ENCODE data around the gene CFAP46.

The CFAP46 gene

DNA sequence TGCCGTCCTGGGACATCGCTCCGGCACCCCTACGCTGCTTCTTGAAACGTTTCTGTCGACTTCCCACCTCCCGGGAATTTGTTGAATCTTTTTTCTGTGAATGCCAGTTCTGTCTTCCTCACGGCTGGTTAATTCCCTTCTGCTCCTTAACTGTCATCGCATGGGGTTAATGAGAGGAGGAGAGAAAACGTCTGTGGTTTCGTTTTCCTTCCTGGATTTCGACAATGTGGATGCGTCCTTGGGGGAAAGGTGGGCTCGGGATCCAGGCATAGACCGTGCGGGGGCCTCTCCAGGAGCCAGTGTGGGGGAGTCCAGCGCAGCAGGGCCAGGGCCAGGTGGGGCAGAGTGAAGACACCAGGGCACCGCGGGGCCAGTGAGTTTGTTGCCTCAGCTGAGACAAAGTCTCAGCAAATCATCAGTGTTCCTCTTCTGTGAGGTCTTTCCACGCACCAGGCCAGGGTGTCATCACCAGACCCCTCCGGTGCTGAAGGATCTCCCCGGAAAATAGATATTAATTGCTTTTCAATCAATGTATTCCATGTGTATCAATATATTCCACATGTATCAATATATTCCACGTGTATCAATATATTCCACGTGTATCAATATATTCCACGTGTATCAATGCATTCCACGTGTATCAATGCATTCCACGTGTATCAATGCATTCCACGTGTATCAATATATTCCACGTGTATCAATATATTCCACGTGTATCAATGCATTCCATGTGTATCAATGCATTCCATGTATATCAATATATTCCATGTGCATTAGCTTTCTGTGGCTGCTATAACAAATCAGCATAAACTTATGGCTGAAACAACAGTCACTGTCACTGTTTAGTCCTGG, 33.7 kb upstream of the CFAP46 start:
- H3K9me3 ChIP-seq (ENCODE audit: control insufficient read depth, insufficient read depth, low read length), result no peaks in the 10 kb centered on the region
- no peaks in the 10 kb centered on the region for H3K36me3 ChIP-seq (ENCODE audit: control insufficient read depth, insufficient read depth, low read length)
- H3K4me3 ChIP-seq (ENCODE audit: low read depth, low read length), result no peak overlapping the region
- H3K27me3 ChIP-seq (ENCODE audit: control insufficient read depth, insufficient read depth, low read length), result no peaks in the 10 kb centered on the region
- H3K9ac ChIP-seq (ENCODE audit: low read depth, low read length), result no peak overlapping the region
- peaks cover 3% of the 10 kb centered on the region for H3K4me1 ChIP-seq (ENCODE audit: control insufficient read depth, insufficient read depth, low read length)

DNA sequence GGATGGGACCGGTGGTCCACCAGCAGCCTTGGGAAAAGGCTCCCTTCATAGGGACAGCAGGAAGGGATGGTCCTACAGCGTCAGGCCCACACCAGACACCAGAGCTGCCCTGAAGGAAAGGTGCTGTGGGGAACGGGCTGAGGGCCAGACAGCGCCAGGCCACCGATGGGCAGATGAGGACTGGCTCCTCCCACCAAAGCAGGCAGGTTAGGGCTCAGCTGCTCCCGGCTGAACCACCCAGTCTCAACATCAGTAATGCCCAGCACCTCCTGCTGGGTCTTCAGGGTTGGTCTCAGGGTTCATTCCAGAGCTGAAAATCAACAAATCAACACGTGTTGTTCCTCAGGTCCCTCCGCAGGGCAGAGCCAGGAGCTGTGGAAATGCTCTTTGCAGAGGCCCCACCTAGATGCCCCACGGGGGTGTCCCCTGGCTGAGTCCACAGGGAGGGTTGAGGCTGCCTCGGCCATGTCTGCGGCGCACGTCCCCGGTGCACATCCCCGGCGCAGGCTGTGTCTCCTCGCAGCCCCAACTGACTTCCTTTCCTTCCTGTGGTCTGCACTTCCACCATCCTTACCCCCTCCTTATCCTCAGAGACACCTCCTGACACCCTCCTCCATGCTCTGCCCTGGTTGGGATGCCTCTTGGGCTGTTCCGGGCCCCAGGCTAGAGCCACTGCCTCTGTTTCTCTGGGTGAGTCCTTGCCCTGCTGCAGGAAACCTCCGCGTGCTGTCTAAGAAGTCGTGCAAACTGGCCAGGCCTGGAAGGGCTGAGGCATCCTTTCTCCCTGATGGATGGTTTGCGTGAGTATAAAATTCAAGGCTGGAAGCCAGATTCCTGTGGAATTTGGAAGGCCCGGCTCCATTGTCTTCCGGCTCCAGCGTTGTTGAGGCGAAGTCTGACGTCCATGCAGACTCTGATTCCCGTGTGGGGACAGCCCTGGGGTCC, 32.8 kb upstream of the CFAP46 start:
- H3K4me1 ChIP-seq (ENCODE audit: control insufficient read depth, insufficient read depth, low read length), result peaks cover 3% of the 10 kb centered on the region
- H3K27me3 ChIP-seq (ENCODE audit: control insufficient read depth, insufficient read depth, low read length), result no peaks in the 10 kb centered on the region
- no peak overlapping the region for H3K9ac ChIP-seq (ENCODE audit: low read depth, low read length)
- H3K9me3 ChIP-seq (ENCODE audit: control insufficient read depth, insufficient read depth, low read length), result no peaks in the 10 kb centered on the region
- no peak overlapping the region for H3K4me3 ChIP-seq (ENCODE audit: low read depth, low read length)
- H3K36me3 ChIP-seq (ENCODE audit: control insufficient read depth, insufficient read depth, low read length), result no peaks in the 10 kb centered on the region

DNA sequence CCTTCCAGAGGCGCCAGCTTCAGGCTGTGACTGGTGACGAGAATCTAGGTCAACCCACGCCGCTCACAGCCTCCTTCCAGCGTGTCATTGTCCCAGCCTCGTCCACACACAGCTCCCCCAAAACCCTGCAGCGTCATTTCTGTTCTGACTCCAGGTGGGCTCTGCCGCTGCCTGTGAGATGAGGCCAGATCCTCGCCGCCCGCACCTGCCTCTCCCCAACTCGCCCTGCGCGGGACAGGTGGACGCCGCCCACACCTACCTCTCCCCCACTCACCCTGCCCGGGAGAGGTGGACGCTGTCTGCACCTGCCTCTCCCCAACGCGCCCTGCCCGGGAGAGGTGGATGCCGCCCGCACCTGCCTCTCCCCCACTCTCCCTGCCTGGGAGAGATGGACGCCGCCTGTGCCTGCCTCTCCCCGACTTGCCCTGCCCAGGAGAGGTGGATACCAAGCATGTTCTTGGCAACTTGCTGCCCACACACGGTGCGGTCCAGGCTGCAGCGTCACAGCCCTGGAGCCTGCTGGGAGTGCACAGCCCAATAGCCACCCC, 32.0 kb upstream of the CFAP46 start:
- Histone ChIP-seq H3K4me1 (ENCODE audit: control insufficient read depth, insufficient read depth, low read length) (peaks cover 3% of the 10 kb centered on the region), H3K9me3 (ENCODE audit: control insufficient read depth, insufficient read depth, low read length) (no peaks in the 10 kb centered on the region), H3K36me3 (ENCODE audit: control insufficient read depth, insufficient read depth, low read length) (no peaks in the 10 kb centered on the region), H3K27me3 (ENCODE audit: control insufficient read depth, insufficient read depth, low read length) (no peaks in the 10 kb centered on the region), H3K9ac (ENCODE audit: low read depth, low read length) (no peak overlapping the region), H3K4me3 (ENCODE audit: low read depth, low read length) (no peak overlapping the region)

DNA sequence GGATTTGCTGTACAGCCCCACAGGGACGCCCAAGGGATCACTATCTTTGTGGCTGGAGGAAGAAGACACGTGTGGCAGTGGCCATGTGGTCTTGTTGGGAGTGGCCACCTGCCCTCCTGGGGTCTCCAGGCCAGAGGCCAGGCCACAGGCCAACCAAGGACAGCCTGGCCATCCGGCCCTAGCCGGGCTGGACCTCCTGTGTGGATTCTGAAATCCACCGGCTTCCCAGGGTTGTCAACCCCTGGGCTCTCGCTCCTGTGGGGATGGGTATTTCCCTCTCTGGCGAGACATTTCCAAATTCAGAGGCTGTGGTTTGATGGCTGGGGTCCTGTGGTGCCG, 31.5 kb upstream of the CFAP46 start:
- Histone ChIP-seq H3K9ac (ENCODE audit: low read depth, low read length) (no peak overlapping the region), H3K4me1 (ENCODE audit: control insufficient read depth, insufficient read depth, low read length) (peaks cover 3% of the 10 kb centered on the region), H3K36me3 (ENCODE audit: control insufficient read depth, insufficient read depth, low read length) (no peaks in the 10 kb centered on the region), H3K27me3 (ENCODE audit: control insufficient read depth, insufficient read depth, low read length) (no peaks in the 10 kb centered on the region), H3K9me3 (ENCODE audit: control insufficient read depth, insufficient read depth, low read length) (no peaks in the 10 kb centered on the region), H3K4me3 (ENCODE audit: low read depth, low read length) (no peak overlapping the region)

DNA sequence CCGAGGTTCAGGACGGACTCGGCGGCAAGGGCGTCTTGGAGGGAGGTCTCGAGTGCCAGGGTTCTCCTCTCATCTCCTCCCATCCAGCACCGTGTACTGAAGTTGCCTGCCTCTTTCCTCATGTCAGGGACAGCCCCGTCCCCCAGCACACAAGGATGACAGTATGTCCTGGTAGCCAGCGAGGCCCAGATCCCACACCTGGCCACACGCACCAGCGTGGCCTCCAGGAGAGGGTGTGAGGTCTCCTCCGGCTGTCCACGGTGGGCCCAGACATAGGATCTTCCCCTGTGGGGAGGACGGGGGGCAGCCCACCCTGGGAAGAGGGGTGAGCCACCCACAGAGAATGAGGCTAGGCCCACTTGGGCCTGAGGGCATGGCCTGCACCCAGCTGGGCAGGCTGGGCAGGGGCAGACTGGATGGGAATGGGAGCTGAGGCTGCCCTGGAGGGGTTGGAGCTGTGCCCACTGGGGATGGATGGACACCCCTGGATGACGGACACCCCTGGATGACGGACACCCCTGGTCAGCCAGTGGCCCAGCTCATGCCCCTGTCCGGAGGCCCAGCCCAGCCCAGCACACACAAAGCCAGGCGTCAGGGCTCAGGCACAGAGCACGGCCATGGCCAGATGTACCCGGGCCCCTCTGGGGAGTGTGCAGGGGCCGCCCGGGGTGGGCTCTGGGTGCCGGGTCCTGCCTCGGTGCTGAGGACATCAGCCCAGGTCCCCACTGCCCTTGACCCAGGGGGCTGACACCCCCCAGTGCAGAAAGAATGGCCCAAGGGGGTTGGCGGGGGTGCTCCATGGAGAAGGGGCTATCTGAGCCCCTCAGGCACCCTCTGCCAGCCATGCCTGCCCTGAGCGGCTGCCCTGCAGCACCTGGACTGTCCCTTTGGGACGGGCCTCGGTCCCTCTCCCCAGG, 30.9 kb upstream of the CFAP46 start:
- Histone ChIP-seq H3K4me1 (ENCODE audit: control insufficient read depth, insufficient read depth, low read length) (peaks cover 3% of the 10 kb centered on the region), H3K27me3 (ENCODE audit: control insufficient read depth, insufficient read depth, low read length) (no peaks in the 10 kb centered on the region)

DNA sequence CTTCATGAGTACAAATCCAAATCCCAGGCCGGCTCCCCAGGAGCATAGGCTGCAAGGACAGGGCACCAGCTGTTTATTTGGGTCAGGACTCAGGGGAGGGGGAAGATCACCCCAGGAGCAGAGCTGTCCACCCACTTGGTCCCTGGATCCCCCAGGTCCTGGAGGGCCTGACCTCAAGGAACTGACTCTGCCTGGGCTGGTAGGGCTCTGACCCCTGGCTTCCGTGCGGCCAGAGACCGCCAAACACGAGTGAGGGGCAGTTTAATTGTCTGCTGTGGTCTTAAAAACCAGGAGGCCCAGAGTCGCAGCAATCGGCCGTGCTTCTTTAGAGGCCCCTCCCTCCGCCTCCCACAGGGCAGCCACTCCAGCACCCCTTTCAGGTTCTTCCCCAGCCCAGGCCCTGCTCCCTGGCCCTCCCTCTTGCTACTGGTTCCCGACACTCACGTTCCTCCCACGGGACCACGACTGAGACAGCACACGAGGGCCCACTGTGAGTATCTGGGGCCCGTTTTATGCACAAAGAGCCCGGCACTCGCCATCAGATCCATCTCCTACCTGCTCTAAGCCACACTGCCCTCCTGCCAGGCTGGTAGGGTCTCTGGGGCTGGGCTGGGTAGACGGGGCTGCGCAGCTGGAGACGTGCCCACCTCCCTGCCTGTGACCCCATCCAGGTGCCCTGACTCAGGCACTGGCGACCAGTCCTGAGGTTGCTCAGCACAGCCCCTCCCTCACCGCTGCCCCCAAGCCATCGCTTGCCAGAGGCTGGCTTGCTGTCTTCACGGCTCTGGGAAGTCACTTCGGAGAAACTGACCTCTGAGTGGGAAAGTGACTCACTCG, 30.0 kb upstream of the CFAP46 start:
- H3K4me3 ChIP-seq (ENCODE audit: low read depth, low read length), result no peak overlapping the region
- no peaks in the 10 kb centered on the region for H3K9me3 ChIP-seq (ENCODE audit: control insufficient read depth, insufficient read depth, low read length)
- H3K9ac ChIP-seq (ENCODE audit: low read depth, low read length), result no peak overlapping the region
- H3K27me3 ChIP-seq (ENCODE audit: control insufficient read depth, insufficient read depth, low read length), result no peaks in the 10 kb centered on the region
- H3K36me3 ChIP-seq (ENCODE audit: control insufficient read depth, insufficient read depth, low read length), result no peaks in the 10 kb centered on the region
- peaks cover 3% of the 10 kb centered on the region for H3K4me1 ChIP-seq (ENCODE audit: control insufficient read depth, insufficient read depth, low read length)

More for the DNA sequence above, 30.9 kb upstream of the CFAP46 start:
- Histone ChIP-seq H3K9ac (ENCODE audit: low read depth, low read length) (no peak overlapping the region), H3K9me3 (ENCODE audit: control insufficient read depth, insufficient read depth, low read length) (no peaks in the 10 kb centered on the region), H3K36me3 (ENCODE audit: control insufficient read depth, insufficient read depth, low read length) (no peaks in the 10 kb centered on the region), H3K4me3 (ENCODE audit: low read depth, low read length) (no peak overlapping the region)

DNA sequence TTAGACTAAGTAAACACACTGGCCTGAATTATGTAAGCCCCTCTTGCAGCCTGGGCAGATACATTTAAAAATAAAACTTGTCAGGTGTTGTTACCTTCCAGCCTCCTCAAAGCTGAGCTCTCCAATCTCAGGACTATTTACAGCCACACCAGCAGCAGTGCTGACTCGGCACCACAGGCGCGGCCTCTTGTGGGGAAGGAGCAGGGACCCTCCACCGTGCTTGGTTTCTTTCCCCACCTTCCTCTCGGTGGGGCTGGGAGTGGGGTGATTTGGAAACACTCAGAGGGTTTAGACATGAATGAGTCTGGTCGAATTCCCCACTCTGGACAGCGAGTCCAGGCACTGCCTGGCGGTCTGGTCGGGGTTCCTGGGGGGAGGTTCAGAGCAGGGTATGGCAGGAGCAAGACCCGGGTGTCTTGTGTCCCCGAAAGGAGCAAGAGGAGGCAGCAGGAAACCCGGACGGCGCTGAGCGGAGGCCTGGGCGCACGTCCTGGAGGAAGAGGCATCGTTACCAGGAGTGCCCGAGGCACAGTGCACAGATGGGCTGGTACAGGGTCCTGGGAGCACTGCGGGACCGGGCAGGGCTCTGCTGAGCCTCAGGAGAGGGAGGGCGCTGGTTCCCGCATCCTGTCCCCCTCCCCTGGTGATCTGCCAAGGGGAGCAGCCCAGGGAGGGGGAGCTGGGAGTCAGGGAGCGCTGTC, 29.2 kb upstream of the CFAP46 start:
- peak overlapping the region; percentile 12 for H3K9ac ChIP-seq (ENCODE audit: low read depth, low read length)
- peaks cover 3% of the 10 kb centered on the region for H3K4me1 ChIP-seq (ENCODE audit: control insufficient read depth, insufficient read depth, low read length)
- no peaks in the 10 kb centered on the region for H3K36me3 ChIP-seq (ENCODE audit: control insufficient read depth, insufficient read depth, low read length)
- H3K9me3 ChIP-seq (ENCODE audit: control insufficient read depth, insufficient read depth, low read length), result no peaks in the 10 kb centered on the region
- no peak overlapping the region for H3K4me3 ChIP-seq (ENCODE audit: low read depth, low read length)
- H3K27me3 ChIP-seq (ENCODE audit: control insufficient read depth, insufficient read depth, low read length), result no peaks in the 10 kb centered on the region

DNA sequence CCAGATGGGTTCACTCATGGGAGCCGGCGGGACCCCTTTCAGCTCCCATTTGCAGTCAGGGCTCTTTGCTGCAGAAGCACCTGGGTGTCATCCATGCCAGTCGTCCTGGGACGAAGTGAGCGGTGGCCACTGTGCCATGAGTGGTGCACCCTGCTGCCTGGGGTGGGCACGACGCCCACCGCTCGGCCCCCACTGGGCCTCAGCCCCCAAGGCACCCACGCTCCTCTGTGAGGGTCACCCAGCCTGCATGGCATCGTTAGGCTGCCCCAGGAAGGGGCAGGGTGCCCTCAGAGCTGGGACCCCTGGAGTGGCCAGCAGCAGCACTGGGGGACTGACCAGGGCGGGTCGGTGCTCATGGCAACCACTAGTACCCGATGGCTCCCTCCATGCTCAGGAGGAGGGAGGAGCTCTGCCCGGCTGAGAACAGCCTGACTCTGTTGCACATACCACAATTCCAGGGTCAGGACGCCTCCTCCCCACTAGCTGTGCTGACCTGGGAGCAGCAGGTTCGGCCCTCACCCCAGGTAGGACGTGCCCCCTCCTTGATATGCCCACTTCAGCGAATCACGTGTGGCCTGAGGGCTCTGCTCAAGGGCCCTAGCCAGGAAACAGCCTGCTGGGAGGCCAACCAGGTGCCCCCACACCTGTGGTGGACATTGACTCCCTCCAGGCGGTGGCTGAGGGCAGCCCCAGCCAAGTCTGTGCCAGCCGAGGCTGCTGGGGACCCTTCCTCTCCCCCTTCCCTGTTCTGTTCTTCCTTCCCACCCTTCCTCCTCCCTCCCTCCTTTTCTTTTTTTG, 28.5 kb upstream of the CFAP46 start:
- Histone ChIP-seq H3K36me3 (ENCODE audit: control insufficient read depth, insufficient read depth, low read length) (no peaks in the 10 kb centered on the region), H3K4me3 (ENCODE audit: low read depth, low read length) (no peak overlapping the region), H3K27me3 (ENCODE audit: control insufficient read depth, insufficient read depth, low read length) (no peaks in the 10 kb centered on the region), H3K4me1 (ENCODE audit: control insufficient read depth, insufficient read depth, low read length) (peaks cover 3% of the 10 kb centered on the region), H3K9me3 (ENCODE audit: control insufficient read depth, insufficient read depth, low read length) (no peaks in the 10 kb centered on the region), H3K9ac (ENCODE audit: low read depth, low read length) (no peak overlapping the region)

DNA sequence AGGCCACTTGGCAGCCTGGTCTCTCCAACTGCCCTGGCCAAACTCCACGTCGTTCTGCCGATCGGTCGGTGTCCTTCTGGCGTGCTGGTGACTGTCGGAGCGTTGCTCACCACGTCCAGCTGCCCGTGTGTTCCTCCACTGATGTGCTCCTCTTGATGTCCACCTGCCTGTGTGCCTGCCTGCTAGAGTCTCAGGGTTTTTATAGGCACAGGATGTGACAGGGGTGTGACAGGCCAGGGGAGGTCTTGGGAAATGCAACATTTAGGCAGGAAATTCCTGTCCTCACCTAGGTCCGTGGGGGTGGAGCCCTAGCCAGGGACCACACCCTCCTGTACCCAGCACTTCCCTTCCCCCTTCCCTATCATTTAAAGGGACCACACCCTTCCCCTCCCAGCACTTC, 25.2 kb upstream of the CFAP46 start:
- Histone ChIP-seq H3K9ac (ENCODE audit: low read depth, low read length) (no peak overlapping the region), H3K4me1 (ENCODE audit: control insufficient read depth, insufficient read depth, low read length) (peaks cover 3% of the 10 kb centered on the region), H3K9me3 (ENCODE audit: control insufficient read depth, insufficient read depth, low read length) (no peaks in the 10 kb centered on the region), H3K27me3 (ENCODE audit: control insufficient read depth, insufficient read depth, low read length) (peaks cover 6% of the 10 kb centered on the region), H3K36me3 (ENCODE audit: control insufficient read depth, insufficient read depth, low read length) (no peaks in the 10 kb centered on the region), H3K4me3 (ENCODE audit: low read depth, low read length) (no peak overlapping the region)

Data from iPS-15b (cell line).